ENCODE measurements around the gene MYL7. TPM values are rescaled to one million over a fixed set of nuclear protein-coding genes. Genes with fewer than 3 reads are reported as not detected.

The MYL7 gene
- total RNA-seq, 1 donor from 2014 or later: 518 TPM

DNA sequence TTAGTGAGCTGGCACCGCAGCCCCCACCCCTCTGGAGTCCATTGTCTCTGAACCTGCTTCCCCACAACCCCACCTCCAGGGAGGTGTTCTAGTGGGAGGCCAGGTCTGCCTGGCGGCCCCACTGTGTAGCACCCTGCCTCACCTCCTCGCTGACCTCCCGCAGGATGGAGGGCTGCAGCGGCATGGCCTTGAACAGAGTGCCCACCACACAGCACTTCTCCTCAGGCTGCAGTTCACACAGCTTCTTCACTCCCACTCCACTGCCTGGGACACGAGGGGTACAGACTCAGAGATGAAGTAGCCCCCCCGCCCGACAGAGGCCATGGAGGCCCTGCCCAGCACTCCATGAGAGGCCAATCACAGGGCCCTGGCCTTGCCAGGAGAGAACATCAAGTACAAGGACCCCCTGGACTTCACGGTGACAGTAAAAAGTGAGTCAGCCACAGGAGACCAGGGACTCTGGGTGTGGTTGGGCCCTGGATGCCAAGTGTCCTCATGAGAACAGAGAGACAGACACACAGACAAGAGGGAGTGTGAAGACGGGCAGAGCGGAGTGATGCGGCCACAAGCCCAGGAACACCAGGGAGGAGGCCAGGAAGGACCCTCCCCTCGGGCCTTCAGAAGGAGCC is 23.2 kb downstream of the MYL7 start:
- DNase-seq: no peak
- Histone ChIP-seq H3K9me3 (replicated peaks) (no peaks in the 10 kb centered on the region), H3K4me1 (peaks cover 59% of the 10 kb centered on the region), H3K36me3 (peaks cover 49% of the 10 kb centered on the region), H3K27ac (replicated peaks) (no peak overlapping the region), H3K27me3 (ENCODE audit: low read depth) (no peaks in the 10 kb centered on the region), H3K4me3 (no peak overlapping the region)
- TF ChIP-seq, protein P1, sequence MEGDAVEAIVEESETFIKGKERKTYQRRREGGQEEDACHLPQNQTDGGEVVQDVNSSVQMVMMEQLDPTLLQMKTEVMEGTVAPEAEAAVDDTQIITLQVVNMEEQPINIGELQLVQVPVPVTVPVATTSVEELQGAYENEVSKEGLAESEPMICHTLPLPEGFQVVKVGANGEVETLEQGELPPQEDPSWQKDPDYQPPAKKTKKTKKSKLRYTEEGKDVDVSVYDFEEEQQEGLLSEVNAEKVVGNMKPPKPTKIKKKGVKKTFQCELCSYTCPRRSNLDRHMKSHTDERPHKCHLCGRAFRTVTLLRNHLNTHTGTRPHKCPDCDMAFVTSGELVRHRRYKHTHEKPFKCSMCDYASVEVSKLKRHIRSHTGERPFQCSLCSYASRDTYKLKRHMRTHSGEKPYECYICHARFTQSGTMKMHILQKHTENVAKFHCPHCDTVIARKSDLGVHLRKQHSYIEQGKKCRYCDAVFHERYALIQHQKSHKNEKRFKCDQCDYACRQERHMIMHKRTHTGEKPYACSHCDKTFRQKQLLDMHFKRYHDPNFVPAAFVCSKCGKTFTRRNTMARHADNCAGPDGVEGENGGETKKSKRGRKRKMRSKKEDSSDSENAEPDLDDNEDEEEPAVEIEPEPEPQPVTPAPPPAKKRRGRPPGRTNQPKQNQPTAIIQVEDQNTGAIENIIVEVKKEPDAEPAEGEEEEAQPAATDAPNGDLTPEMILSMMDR (IDR thresholded peaks at IDR 0.05; ENCODE audit: borderline replicate concordance): no peak
- intact Hi-C loops (cut with micrococcal nuclease): no loop called here

DNA sequence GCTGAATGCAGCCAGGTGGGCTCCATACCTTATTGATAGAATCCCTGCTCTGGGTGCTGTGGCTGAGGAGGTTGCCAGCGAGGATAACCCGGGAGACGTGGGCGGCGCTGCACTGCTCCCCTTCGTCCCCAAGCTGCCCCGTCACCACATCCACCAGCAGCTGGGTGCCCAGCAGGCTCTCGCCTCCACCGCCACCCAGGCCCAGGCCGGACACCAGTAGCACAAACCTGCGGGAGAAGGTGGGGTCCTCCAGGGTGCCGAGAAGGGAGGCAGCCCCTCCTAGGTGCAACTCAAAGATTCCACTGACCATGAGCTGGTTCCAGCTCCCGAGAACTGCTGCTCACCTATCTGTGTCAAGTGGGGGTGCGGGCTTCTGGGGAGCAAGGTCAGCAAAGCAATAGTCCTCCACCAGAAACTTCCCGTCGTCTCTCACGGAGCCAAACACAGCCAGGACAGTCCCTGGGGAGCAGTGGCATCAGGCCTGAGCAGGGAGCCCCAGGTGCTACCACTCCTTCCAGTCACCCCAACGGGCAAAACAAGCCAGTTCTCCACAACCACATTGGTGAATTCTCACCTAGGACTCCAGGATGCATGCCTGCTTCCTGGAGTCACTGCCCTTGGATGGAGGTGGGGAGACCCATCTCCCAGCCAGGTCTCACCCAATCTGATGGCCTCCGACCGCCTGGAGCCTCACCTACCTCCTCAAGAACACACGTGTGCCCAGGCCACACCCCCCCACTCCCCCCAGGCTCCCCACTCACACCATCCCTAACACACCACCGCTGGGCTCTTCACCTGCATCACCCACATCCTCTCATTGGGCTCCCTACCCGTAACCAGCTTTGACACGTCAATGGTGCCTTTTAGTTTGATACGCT is 24.1 kb downstream of the MYL7 start:
- Histone ChIP-seq H3K4me3 (no peak overlapping the region), H3K9me3 (replicated peaks) (no peaks in the 10 kb centered on the region), H3K36me3 (peaks cover 49% of the 10 kb centered on the region), H3K4me1 (peaks cover 50% of the 10 kb centered on the region), H3K27me3 (ENCODE audit: low read depth) (no peaks in the 10 kb centered on the region), H3K27ac (replicated peaks) (no peak overlapping the region)
- intact Hi-C loops (cut with micrococcal nuclease): no loop called here
- TF ChIP-seq, protein P1 (IDR thresholded peaks at IDR 0.05; ENCODE audit: borderline replicate concordance): no peak
- DNase-seq: no peak

DNA sequence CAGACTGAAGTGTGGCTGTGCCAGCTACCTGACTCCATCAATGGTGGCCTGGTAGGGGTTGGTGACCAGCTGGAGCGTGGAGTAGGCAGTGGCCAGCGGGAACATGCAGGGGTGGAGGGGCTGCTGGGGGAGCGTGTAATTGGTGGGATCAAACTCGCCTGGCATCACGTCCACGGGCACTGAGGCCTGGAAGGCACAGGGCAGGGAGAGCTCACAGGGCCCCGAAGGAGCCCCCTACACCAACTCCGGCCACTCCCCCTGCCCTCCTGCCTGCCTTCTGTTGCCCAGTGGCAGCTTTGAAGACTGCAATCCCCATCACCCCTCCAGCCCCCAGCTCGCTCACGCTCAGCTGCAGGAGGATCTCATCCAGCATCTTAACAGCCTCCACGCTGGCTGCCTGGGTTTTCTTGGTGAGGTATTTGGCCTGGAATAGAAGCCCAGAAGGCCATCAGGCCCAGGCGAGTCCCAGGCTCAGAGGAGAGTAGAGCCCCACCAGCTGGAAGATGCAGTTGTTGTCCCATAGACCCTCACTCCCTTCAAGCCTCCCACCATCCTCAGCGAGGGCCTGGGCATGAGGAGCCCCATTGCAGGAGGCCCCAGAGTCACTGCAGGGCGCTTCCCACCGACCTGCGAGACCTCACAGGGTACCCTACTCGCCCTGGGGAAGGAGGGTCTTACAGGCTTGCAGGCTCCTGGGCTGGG is 24.9 kb downstream of the MYL7 start:
- TF ChIP-seq, protein P1 (IDR thresholded peaks at IDR 0.05; ENCODE audit: borderline replicate concordance): no peak
- Histone ChIP-seq H3K4me3 (no peak overlapping the region), H3K27me3 (ENCODE audit: low read depth) (no peaks in the 10 kb centered on the region), H3K27ac (replicated peaks) (no peak overlapping the region), H3K4me1 (peaks cover 42% of the 10 kb centered on the region), H3K9me3 (replicated peaks) (no peaks in the 10 kb centered on the region), H3K36me3 (peaks cover 43% of the 10 kb centered on the region)
- DNase-seq: no peak
- intact Hi-C loops (cut with micrococcal nuclease): no loop called here

DNA sequence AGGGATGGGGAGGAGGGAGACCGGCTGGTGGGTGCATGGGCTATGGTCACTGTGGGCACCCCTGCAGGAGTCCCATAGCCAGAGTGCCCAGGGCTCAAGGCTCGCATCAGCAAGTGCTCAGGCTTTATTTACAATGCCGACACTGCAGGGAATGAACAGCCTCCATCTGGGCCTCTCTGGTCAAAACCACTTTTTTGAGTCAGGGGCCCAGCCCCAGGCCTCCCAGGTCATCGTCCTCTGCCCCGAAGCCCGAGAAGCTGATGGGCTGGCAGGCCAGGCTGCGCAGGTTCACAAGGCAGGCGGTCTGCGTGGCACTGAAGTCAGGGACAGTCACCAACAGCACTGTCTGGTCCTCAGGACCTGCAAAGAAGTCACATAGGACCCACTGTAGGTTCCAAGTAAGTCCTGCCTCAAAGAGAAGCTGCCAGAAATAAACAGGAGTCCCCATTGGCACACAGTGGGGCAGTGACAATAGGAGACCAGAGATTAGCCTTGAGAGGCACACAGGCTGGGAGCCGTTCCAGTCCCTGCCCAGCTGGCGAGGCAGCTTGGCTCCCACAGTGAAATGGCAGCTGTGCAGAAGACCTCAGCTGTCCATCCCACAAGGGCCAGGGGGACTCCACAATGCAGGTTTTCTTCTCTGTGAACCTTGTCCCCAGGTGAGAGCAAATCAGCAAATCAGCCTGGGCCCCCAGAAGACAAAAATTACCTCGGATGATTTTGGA is 26.4 kb downstream of the MYL7 start:
- DNase-seq: peak; percentile 69
- H3K36me3 ChIP-seq: peaks cover 31% of the 10 kb centered on the region
- H3K27me3 ChIP-seq (ENCODE audit: low read depth): no peaks in the 10 kb centered on the region
- peak overlapping the region; percentile 72 for H3K27ac ChIP-seq (replicated peaks)
- H3K4me1 ChIP-seq: peaks cover 27% of the 10 kb centered on the region
- TF ChIP-seq, protein P1 (IDR thresholded peaks at IDR 0.05; ENCODE audit: borderline replicate concordance): no peak
- H3K9me3 ChIP-seq (replicated peaks): no peaks in the 10 kb centered on the region
- intact Hi-C loops (cut with micrococcal nuclease): no loop called here
- no peak overlapping the region for H3K4me3 ChIP-seq

DNA sequence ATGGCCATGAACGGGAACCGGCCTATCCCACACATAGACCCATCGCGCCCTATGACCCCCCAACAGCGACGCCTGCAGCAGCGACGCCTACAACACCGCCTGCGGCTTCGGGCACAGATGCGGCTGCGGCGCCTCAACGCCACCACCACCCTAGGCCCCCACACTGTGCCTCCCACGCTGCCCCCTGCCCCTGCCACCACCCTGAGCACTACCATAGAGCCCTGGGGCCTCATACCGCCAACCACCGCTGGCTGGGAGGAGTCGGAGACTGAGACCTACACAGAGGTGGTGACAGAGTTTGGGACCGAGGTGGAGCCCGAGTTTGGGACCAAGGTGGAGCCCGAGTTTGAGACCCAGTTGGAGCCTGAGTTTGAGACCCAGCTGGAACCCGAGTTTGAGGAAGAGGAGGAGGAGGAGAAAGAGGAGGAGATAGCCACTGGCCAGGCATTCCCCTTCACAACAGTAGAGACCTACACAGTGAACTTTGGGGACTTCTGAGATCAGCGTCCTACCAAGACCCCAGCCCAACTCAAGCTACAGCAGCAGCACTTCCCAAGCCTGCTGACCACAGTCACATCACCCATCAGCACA is 27.3 kb downstream of the MYL7 start:
- peaks cover 31% of the 10 kb centered on the region for H3K36me3 ChIP-seq
- H3K9me3 ChIP-seq (replicated peaks): no peaks in the 10 kb centered on the region
- peaks cover 19% of the 10 kb centered on the region for H3K4me1 ChIP-seq
- peak overlapping the region; percentile 72 for H3K27ac ChIP-seq (replicated peaks)
- intact Hi-C loops (cut with micrococcal nuclease): no loop called here
- no peaks in the 10 kb centered on the region for H3K27me3 ChIP-seq (ENCODE audit: low read depth)
- TF ChIP-seq, protein P1 (IDR thresholded peaks at IDR 0.05; ENCODE audit: borderline replicate concordance): no peak
- no peak overlapping the region for H3K4me3 ChIP-seq
- DNase-seq: no peak
